H1 (cell line): ENCODE results near the gene SMYD3. TPM values are rescaled to one million over a fixed set of nuclear protein-coding genes. Genes with fewer than 3 reads are reported as not detected.

Source experiments
- CTCF ChIA-PET: fragments of 300-600 bp; sonication (Branson Sonifier 250); formaldehyde crosslinking; loops from one replicate; lab custom pipeline; 2021; ENCODE audit not compliant: partially characterized antibody; lab: Charles Lee
- POLR2A ChIA-PET: fragments of 300-600 bp; sonication (Branson Sonifier 250); formaldehyde crosslinking; loops from one replicate; lab custom pipeline; 2021; ENCODE audit warnings: inconsistent platforms; ENCODE audit not compliant: partially characterized antibody; lab: Charles Lee
- DNase-seq, 2 experiments: peaks; one replicate each; pipeline versions ENCODE4 v3.0.0 to v3.0.0-alpha.2; 2010 to 2022; ENCODE audit warnings: low spot score in 2 of 2, low read depth in 1 of 2, mixed read lengths in 1 of 2
- FAIRE-seq: peaks from 2 replicates; lab custom pipeline; 2011; peaks lifted over from hg19 to GRCh38; lab: Jason Lieb, UNC
- H2AFZ ChIP-seq: 2 replicates; pipeline ENCODE4 v1.8.1; 2012; ENCODE audit warnings: low read length, inconsistent platforms
- H2AK5ac ChIP-seq: 2 replicates; pipeline ENCODE4 v1.6.1; 2013; ENCODE audit warnings: low read depth, low read length
- H2BK120ac ChIP-seq: replicated peaks from 2 replicates; pipeline ENCODE3; 2013; ENCODE audit warnings: low read depth, low read length, inconsistent platforms
- H2BK12ac ChIP-seq: 2 replicates; pipeline ENCODE4 v1.6.1; 2013; ENCODE audit warnings: low read depth, low read length
- H2BK15ac ChIP-seq: 2 replicates; pipeline ENCODE4 v1.6.1; 2013; ENCODE audit warnings: low read length
- H2BK20ac ChIP-seq: 2 replicates; pipeline ENCODE4 v1.6.1; 2013; ENCODE audit warnings: low read length
- H2BK5ac ChIP-seq: 2 replicates; pipeline ENCODE4 v1.6.1; 2013; ENCODE audit warnings: low read depth, low read length
- H3K14ac ChIP-seq: 2 replicates; pipeline ENCODE4 v1.6.1; 2013; ENCODE audit warnings: inconsistent platforms; ENCODE audit not compliant: insufficient read length
- H3K18ac ChIP-seq: 2 replicates; pipeline ENCODE4 v1.6.1; 2013; ENCODE audit warnings: low read length; ENCODE audit errors: extremely low read depth
- H3K23ac ChIP-seq: 2 replicates; pipeline ENCODE4 v1.6.1; 2013; ENCODE audit warnings: inconsistent platforms; ENCODE audit not compliant: insufficient read length
- H3K23me2 ChIP-seq: 2 replicates; pipeline ENCODE4 v1.6.1; 2013; ENCODE audit warnings: low read depth, low read length
- H3K27ac ChIP-seq: 2 replicates; pipeline ENCODE4 v1.6.1; 2011; ENCODE audit warnings: low read depth, low read length, inconsistent platforms
- H3K27me3 ChIP-seq, 4 experiments: replicated peaks in 1 of 4; 1 replicate in 1 of 4; 2 replicates in 3 of 4; pipeline versions ENCODE4 v1.6.1 to v1.8.1; 2011 to 2013; ENCODE audit warnings: low read length in 3 of 4, mild to moderate bottlenecking in 3 of 4, inconsistent platforms in 2 of 4, mixed read lengths in 2 of 4, moderate library complexity in 1 of 4; ENCODE audit not compliant: control insufficient read depth in 3 of 4, insufficient read depth in 3 of 4; ENCODE audit errors: extremely low read depth in 1 of 4
- H3K36me3 ChIP-seq, 4 experiments: 2 replicates each; pipeline versions ENCODE4 v1.6.1 to v1.8.1; 2011 to 2013; ENCODE audit warnings: mild to moderate bottlenecking in 4 of 4, low read length in 3 of 4, moderate library complexity in 2 of 4, control low read depth in 1 of 4, inconsistent platforms in 1 of 4; ENCODE audit not compliant: insufficient read depth in 4 of 4, control insufficient read depth in 2 of 4
- H3K4ac ChIP-seq: replicated peaks from 2 replicates; pipeline ENCODE3; 2013; ENCODE audit warnings: low read length, low read depth, mixed read lengths, inconsistent platforms; ENCODE audit not compliant: insufficient read length
- H3K4me1 ChIP-seq, 4 experiments: replicated peaks in 1 of 4; 1 replicate in 1 of 4; 2 replicates in 3 of 4; pipeline versions ENCODE4 v1.6.1 to v1.8.1; 2011 to 2013; ENCODE audit warnings: low read length in 3 of 4, inconsistent platforms in 2 of 4, mixed read lengths in 1 of 4; ENCODE audit not compliant: insufficient read depth in 4 of 4, control insufficient read depth in 3 of 4
- H3K4me2 ChIP-seq, 2 experiments: 2 replicates each; pipeline versions ENCODE4 v1.6.1 to v1.8.1; 2011 to 2013; ENCODE audit warnings: low read depth in 2 of 2, low read length in 2 of 2, control low read depth in 1 of 2, inconsistent platforms in 1 of 2, mild to moderate bottlenecking in 1 of 2; ENCODE audit not compliant: insufficient read depth in 1 of 2
- H3K4me3 ChIP-seq, 4 experiments: fragments of 200-600, 300-600 bp in 1 of 4; sonication (generic), shearing (Covaris generic), sonication (Bioruptor Twin) in 1 of 4; 2 replicates each; pipeline versions ENCODE4 v1.5.1 to v1.8.1; 2011 to 2016; ENCODE audit warnings: low read length in 4 of 4, low read depth in 3 of 4, control low read depth in 2 of 4, inconsistent platforms in 2 of 4, mild to moderate bottlenecking in 2 of 4, mixed read lengths in 1 of 4, moderate library complexity in 1 of 4; ENCODE audit not compliant: insufficient read depth in 2 of 4; ENCODE audit errors: extremely low read depth in 1 of 4
- H3K56ac ChIP-seq: replicated peaks from 2 replicates; pipeline ENCODE3; 2013; ENCODE audit warnings: low read depth, mild to moderate bottlenecking, mixed read lengths, low read length, inconsistent platforms; ENCODE audit not compliant: insufficient read length
- H3K79me1 ChIP-seq: 2 replicates; pipeline ENCODE4 v1.6.1; 2013; ENCODE audit warnings: low read depth, low read length, control low read depth
- H3K79me2 ChIP-seq, 2 experiments: 2 replicates each; pipeline versions ENCODE4 v1.6.1 to v1.8.1; 2012 to 2013; ENCODE audit warnings: low read length in 2 of 2, mild to moderate bottlenecking in 2 of 2, inconsistent platforms in 1 of 2; ENCODE audit not compliant: insufficient read depth in 2 of 2, control insufficient read depth in 1 of 2
- H3K9ac ChIP-seq, 4 experiments: replicated peaks in 1 of 4; 1 replicate in 1 of 4; 2 replicates in 3 of 4; pipeline versions ENCODE4 v1.6.1 to v1.8.1; 2011 to 2013; ENCODE audit warnings: low read depth in 3 of 4, low read length in 3 of 4, control low read depth in 2 of 4, mild to moderate bottlenecking in 2 of 4, moderate library complexity in 2 of 4, inconsistent platforms in 1 of 4; ENCODE audit errors: extremely low read depth in 1 of 4
- H3K9me3 ChIP-seq, 2 experiments: 2 replicates each; pipeline versions ENCODE4 v1.6.1 to v1.8.1; 2012 to 2013; ENCODE audit warnings: mild to moderate bottlenecking in 2 of 2, moderate library complexity in 2 of 2, control low read depth in 1 of 2, inconsistent platforms in 1 of 2, low read depth in 1 of 2, low read length in 1 of 2, mixed read lengths in 1 of 2; ENCODE audit not compliant: insufficient read depth in 2 of 2
- H4K20me1 ChIP-seq, 2 experiments: replicated peaks in 1 of 2; 2 replicates each; pipeline versions ENCODE3 to v1.8.1; 2011 to 2013; ENCODE audit warnings: inconsistent platforms in 2 of 2, low read length in 2 of 2, mild to moderate bottlenecking in 1 of 2; ENCODE audit not compliant: insufficient read depth in 2 of 2, control insufficient read depth in 1 of 2
- H4K5ac ChIP-seq: 2 replicates; pipeline ENCODE4 v1.6.1; 2013; ENCODE audit warnings: low read length, low read depth, mixed read lengths, inconsistent platforms; ENCODE audit not compliant: insufficient read length
- H4K8ac ChIP-seq: 2 replicates; pipeline ENCODE4 v1.8.0; 2013; ENCODE audit warnings: mild to moderate bottlenecking, moderate library complexity, low read length, inconsistent platforms; ENCODE audit not compliant: insufficient read depth; ENCODE audit errors: extremely low read depth
- H4K91ac ChIP-seq: replicated peaks from 2 replicates; pipeline ENCODE3; 2013; ENCODE audit warnings: low read length, mixed read lengths, inconsistent platforms; ENCODE audit not compliant: insufficient read length
- CHD1 ChIP-seq: IDR thresholded peaks from 2 replicates; pipeline ENCODE4 v1.6.1; 2012; ENCODE audit warnings: low read depth, low read length, improper control_type of control experiment
- EP300 ChIP-seq, 2 experiments: IDR thresholded peaks; 1 replicate in 1 of 2; 2 replicates in 1 of 2; pipeline ENCODE4 v1.6.1; 2011 to 2012; ENCODE audit warnings: low read depth in 2 of 2, low read length in 2 of 2, mild to moderate bottlenecking in 2 of 2, borderline replicate concordance in 1 of 2, inconsistent platforms in 1 of 2, moderate library complexity in 1 of 2
- HDAC2 ChIP-seq, 2 experiments: fragments of 300-600 bp in 1 of 2; sonication (generic) in 1 of 2; IDR thresholded peaks; 2 replicates each; pipeline ENCODE4 v1.6.1; 2011 to 2012; ENCODE audit warnings: low read depth in 2 of 2, low read length in 2 of 2, mild to moderate bottlenecking in 2 of 2, moderate library complexity in 2 of 2, borderline replicate concordance in 1 of 2, inconsistent platforms in 1 of 2
- JUND ChIP-seq: IDR thresholded peaks from 2 replicates; pipeline ENCODE4 v1.6.1; 2011; ENCODE audit warnings: mild to moderate bottlenecking, improper control_type of control experiment, low read length
- NANOG ChIP-seq: IDR thresholded peaks from 2 replicates; pipeline ENCODE4 v1.6.1; 2011; ENCODE audit warnings: low read length, low read depth, mild to moderate bottlenecking, inconsistent platforms; ENCODE audit not compliant: insufficient read depth, poor library complexity, severe bottlenecking
- PHF8 ChIP-seq: fragments of 200-600 bp; sonication (generic); conservative IDR thresholded peaks from 2 replicates; pipeline ENCODE4 v1.7.1; 2012; ENCODE audit warnings: low read depth, mild to moderate bottlenecking, inconsistent platforms, low read length, moderate library complexity
- POLR2AphosphoS5 ChIP-seq: IDR thresholded peaks from 2 replicates; pipeline ENCODE4 v1.6.1; 2011; ENCODE audit warnings: low read depth, low read length
- RXRA ChIP-seq: IDR thresholded peaks from 2 replicates; pipeline ENCODE4 v1.6.1; 2011; ENCODE audit warnings: low read depth, mild to moderate bottlenecking, low read length, moderate library complexity; ENCODE audit not compliant: insufficient read depth
- SUZ12 ChIP-seq: fragments of 200-600 bp; sonication (generic); IDR thresholded peaks from 2 replicates; pipeline ENCODE4 v1.6.1; 2012; ENCODE audit warnings: mild to moderate bottlenecking, inconsistent platforms, low read length, moderate library complexity, mixed read lengths
- TCF12 ChIP-seq: IDR thresholded peaks from 2 replicates; pipeline ENCODE4 v1.6.1; 2011; ENCODE audit warnings: low read depth, mild to moderate bottlenecking, low read length
- USF2 ChIP-seq: IDR thresholded peaks from 2 replicates; pipeline ENCODE4 v1.6.1; 2011; ENCODE audit warnings: low read length, improper control_type of control experiment
- WGBS, 2 experiments: shearing (Covaris generic) in 1 of 2; methylation state at CpG; one replicate each; pipeline versions ENCODE4 v1.1.6 to v1.1.7; 2013 to 2015; ENCODE audit warnings: low lambda C conversion rate in 2 of 2, mixed read lengths in 2 of 2, inconsistent platforms in 1 of 2, low coverage in 1 of 2, missing lambda C conversion rate in 1 of 2; ENCODE audit not compliant: insufficient replicate concordance in 2 of 2, insufficient coverage in 1 of 2, insufficient read length in 1 of 2; ENCODE audit errors: extremely low coverage in 1 of 2, missing lambda C conversion rate in 1 of 2; 5-methylcytosine and 5-hydroxymethylcytosine counted together
- polyA plus RNA-seq, 7 experiments: library from polyadenylated mRNA; depleted of rRNA in 3 of 7; stranded (reverse) in 5 of 7; unstranded in 2 of 7; fragments of >200 nt in 5 of 7; fragments of 200-250 nt in 2 of 7; gene quantifications; 1 replicate in 5 of 7; 2 replicates in 1 of 7; 4 replicates in 1 of 7; pipeline versions ENCODE4 v1.2.1 to v1.2.3, GENCODE V29; 2011 to 2013; ENCODE audit warnings: missing spikeins in 2 of 7, mixed read lengths in 2 of 7
- total RNA-seq: library from RNA; stranded (reverse); fragmentation: NEBNext Ultra II Directional; extraction: Animal tissue kit (Norgen Biotek cat#: 25700); gene quantifications from 2 replicates; pipeline ENCODE4 v1.2.1, GENCODE V29; 2021
- TF ChIP-seq, protein P1 (sequence below): IDR thresholded peaks from 2 replicates; pipeline ENCODE4 v1.6.1; 2012; ENCODE audit warnings: inconsistent platforms

The SMYD3 gene
- total and polyA plus RNA-seq, 2 of the 8 experiments (the other 6 are each of a cell fraction or from before 2014, with no cell fraction given) = 17.3 to 25.4 TPM

DNA sequence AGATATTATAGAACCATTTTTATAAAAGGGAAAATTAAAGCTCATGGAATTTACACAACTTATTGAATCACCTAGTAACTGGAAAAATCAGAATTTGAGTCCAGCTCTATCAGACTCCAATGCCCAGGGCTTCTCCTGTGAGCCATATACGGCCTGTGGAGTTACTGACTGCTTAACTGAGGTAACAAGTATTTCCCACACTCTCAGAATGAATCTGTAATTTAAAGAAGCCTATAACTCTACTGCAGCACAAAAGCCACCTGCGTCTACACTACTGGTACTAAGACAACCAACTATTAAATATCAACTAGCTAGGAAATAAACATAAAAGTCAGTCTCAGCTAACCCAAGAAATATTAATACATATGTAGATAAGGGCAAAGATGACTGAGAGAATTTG lies 29.4 kb downstream of the SMYD3 start:
- no peak overlapping the region for H2BK120ac ChIP-seq
- peaks cover 0 to 2% of the 10 kb centered on the region in 2 experiments; a peak in 1 of 4 replicates for H3K79me2 ChIP-seq
- H3K36me3 ChIP-seq = no peaks in the 10 kb centered on the region
- H3K23ac ChIP-seq = no peak overlapping the region
- no peak overlapping the region for H2AK5ac ChIP-seq
- no peak overlapping the region for H3K14ac ChIP-seq
- no peak overlapping the region for H2BK20ac ChIP-seq
- no peaks in the 10 kb centered on the region for H3K23me2 ChIP-seq
- no peak overlapping the region for H3K27ac ChIP-seq
- no peak overlapping the region for H4K8ac ChIP-seq
- ChIA-PET POLR2A (no interaction called here), CTCF (interaction anchor here (1.3 kb wide), 2 partner anchors 15 to 28 kb away, joined by 3 to 4 read pairs; no protein-coding TSS in a partner anchor)
- H3K4ac ChIP-seq = no peak overlapping the region
- no peaks in the 10 kb centered on the region for H3K4me1 ChIP-seq
- WGBS, 2 experiments = 89% methylated on average over 2 of the region's 2 CpGs; no CpG with 5 or more reads in 1 of the 2 experiments
- no peak overlapping the region for H4K91ac ChIP-seq
- H2AFZ ChIP-seq = no peak overlapping the region
- H4K20me1 ChIP-seq = no peaks in the 10 kb centered on the region
- H3K27me3 ChIP-seq = no peaks in the 10 kb centered on the region
- no peak overlapping the region for H4K5ac ChIP-seq
- no peak overlapping the region for H2BK12ac ChIP-seq
- H3K18ac ChIP-seq = no peak overlapping the region
- H3K56ac ChIP-seq = no peak overlapping the region
- no peaks in the 10 kb centered on the region; the same call in 1 of the 2 replicates for H3K79me1 ChIP-seq
- no peak for DNase-seq
- H3K4me3 ChIP-seq = no peak overlapping the region
- no peak for FAIRE-seq
- H2BK15ac ChIP-seq = no peak overlapping the region
- no peak overlapping the region for H3K9ac ChIP-seq
- no peak overlapping the region for H3K4me2 ChIP-seq
- H2BK5ac ChIP-seq = no peak overlapping the region
- H3K9me3 ChIP-seq = no peaks in the 10 kb centered on the region
- TF ChIP-seq TCF12 (no peak), PHF8 (no peak), NANOG (no peak), SUZ12 (no peak), EP300 (IDR thresholded peaks at IDR 0.05; ENCODE audit: borderline replicate concordance in 1 of 2, low read depth in 2 of 2, low read length in 2 of 2) (no peak), POLR2AphosphoS5 (no peak), RXRA (no peak), JUND (no peak), CHD1 (no peak), HDAC2 (IDR thresholded peaks at IDR 0.05; ENCODE audit: borderline replicate concordance in 1 of 2, low read depth in 2 of 2, low read length in 2 of 2) (no peak), USF2 (no peak)
- TF ChIP-seq, protein P1, sequence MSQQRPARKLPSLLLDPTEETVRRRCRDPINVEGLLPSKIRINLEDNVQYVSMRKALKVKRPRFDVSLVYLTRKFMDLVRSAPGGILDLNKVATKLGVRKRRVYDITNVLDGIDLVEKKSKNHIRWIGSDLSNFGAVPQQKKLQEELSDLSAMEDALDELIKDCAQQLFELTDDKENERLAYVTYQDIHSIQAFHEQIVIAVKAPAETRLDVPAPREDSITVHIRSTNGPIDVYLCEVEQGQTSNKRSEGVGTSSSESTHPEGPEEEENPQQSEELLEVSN = no peak
